HFF-Myc (cell line): ENCODE results near the gene ODR4.

ENCODE experiments used
- DNase-seq: peaks from one replicate; pipeline ENCODE4 v3.0.0-alpha.2; 2011; ENCODE audit warnings: low read depth; ENCODE audit errors: extremely low read depth
- H3K4me3 ChIP-seq: replicated peaks from 2 replicates; pipeline ENCODE4 v1.5.1; 2011; ENCODE audit warnings: low read depth, mild to moderate bottlenecking, control low read depth, low read length
- CTCF ChIP-seq: IDR thresholded peaks from 2 replicates; pipeline ENCODE4 v1.5.1; 2012; ENCODE audit warnings: mild to moderate bottlenecking, low read depth, low read length, control low read depth; ENCODE audit errors: missing control alignments

ODR4 gene

GRCh38 chr1:186421446-186421845 is 45.8 kb downstream of the ODR4 start:
- no peak overlapping the region for H3K4me3 ChIP-seq
- TF ChIP-seq CTCF = no peak
- DNase-seq = no peak

GRCh38 chr1:186424539-186424938 is 48.9 kb downstream of the ODR4 start:
- DNase-seq = no peak
- no peak overlapping the region for H3K4me3 ChIP-seq

GRCh38 chr1:186426118-186426517 is 50.5 kb downstream of the ODR4 start:
- no peak overlapping the region for H3K4me3 ChIP-seq
- no peak for DNase-seq
- TF ChIP-seq CTCF = no peak

More at GRCh38 chr1:186424539-186424938, 48.9 kb downstream of the ODR4 start:
- TF ChIP-seq CTCF = no peak

- no peak for TF ChIP-seq CTCF
- DNase-seq = no peak
- no peak overlapping the region for H3K4me3 ChIP-seq
Measured at GRCh38 chr1:186429017-186429416, 53.4 kb downstream of the ODR4 start.

GRCh38 chr1:186435336-186435735 is 59.7 kb downstream of the ODR4 start:
- TF ChIP-seq CTCF = no peak
- no peak for DNase-seq
- H3K4me3 ChIP-seq = no peak overlapping the region

GRCh38 chr1:186438567-186438966 is 62.9 kb downstream of the ODR4 start:
- DNase-seq = no peak
- TF ChIP-seq CTCF = no peak
- H3K4me3 ChIP-seq = no peak overlapping the region

- TF ChIP-seq CTCF = no peak
- no peak for DNase-seq
- no peak overlapping the region for H3K4me3 ChIP-seq
Measured at GRCh38 chr1:186440584-186440983, 64.9 kb downstream of the ODR4 start.
